Panc1 (cell line): ENCODE measurements around the gene GOLGA6B. TPM values are rescaled to one million over a fixed set of nuclear protein-coding genes. Genes with fewer than 3 reads are reported as not detected.

Source experiments
- ATAC-seq: fragments of 200-7000 bp; cut with Tn5 transposase; 2 replicates; pipeline ENCODE4 v1.9.1; 2020; ENCODE audit warnings: mild to moderate bottlenecking, moderate library complexity
- BruUV-seq: library from RNA; stranded (reverse); fragments of 400-500 nt; replicated peaks from 2 replicates; lab custom pipeline; 2021; lab: Mats Ljungman, UMichigan
- CTCF ChIA-PET: fragments of 300-600 bp; sonication (Branson Sonifier 250); formaldehyde crosslinking; loops from one replicate; lab custom pipeline; 2022; ENCODE audit warnings: antibody characterized with exemption; lab: Charles Lee
- POLR2A ChIA-PET: fragments of 300-600 bp; sonication (Branson Sonifier 250); formaldehyde crosslinking; loops from one replicate; lab custom pipeline; 2022; ENCODE audit warnings: antibody characterized with exemption; lab: Charles Lee
- DNase-seq: peaks from one replicate; pipeline ENCODE4 v3.0.0-alpha.2; 2010; ENCODE audit warnings: low read depth, low spot score
- H3K27ac ChIP-seq: 2 replicates; pipeline ENCODE4 v1.5.1; 2011; ENCODE audit warnings: mild to moderate bottlenecking, low read length, inconsistent platforms
- H3K27me3 ChIP-seq: fragments of 200-500 bp; sonication (Bioruptor generic); 2 replicates; pipeline ENCODE4 v1.6.0; 2014; ENCODE audit warnings: low read length, inconsistent platforms; ENCODE audit not compliant: control insufficient read depth, insufficient read depth
- H3K36me3 ChIP-seq: fragments of 200-500 bp; sonication (Bioruptor generic); 2 replicates; pipeline ENCODE4 v1.5.1; 2014; ENCODE audit warnings: inconsistent platforms, mild to moderate bottlenecking, low read length, moderate library complexity; ENCODE audit not compliant: control insufficient read depth, insufficient read depth
- H3K4me1 ChIP-seq: 2 replicates; pipeline ENCODE4 v1.5.1; 2011; ENCODE audit warnings: inconsistent platforms, mild to moderate bottlenecking, low read length, moderate library complexity; ENCODE audit not compliant: control insufficient read depth, insufficient read depth
- H3K4me3 ChIP-seq, 2 experiments: 2 replicates each; pipeline ENCODE4 v1.5.1; 2011 to 2012; ENCODE audit warnings: low read depth in 2 of 2, low read length in 2 of 2, mild to moderate bottlenecking in 2 of 2, inconsistent platforms in 1 of 2, moderate library complexity in 1 of 2
- H3K9me3 ChIP-seq: fragments of 200-500 bp; sonication (Bioruptor generic); 2 replicates; pipeline ENCODE4 v1.5.1; 2014; ENCODE audit warnings: low read depth, mild to moderate bottlenecking, inconsistent platforms, low read length, moderate library complexity; ENCODE audit not compliant: control insufficient read depth, insufficient read depth
- POLR2AphosphoS5 ChIP-seq: IDR thresholded peaks from 2 replicates; pipeline ENCODE4 v1.6.1; 2012; ENCODE audit warnings: mild to moderate bottlenecking, low read depth, low read length, moderate library complexity
- SIN3A ChIP-seq: IDR thresholded peaks from 2 replicates; pipeline ENCODE4 v1.6.1; 2012; ENCODE audit warnings: low read depth, mild to moderate bottlenecking, low read length, moderate library complexity, borderline replicate concordance; ENCODE audit not compliant: insufficient read depth
- TCF7L2 ChIP-seq: IDR thresholded peaks from 2 replicates; pipeline ENCODE4 v1.6.1; 2011; ENCODE audit warnings: mild to moderate bottlenecking, low read depth, low read length, inconsistent platforms
- in situ Hi-C: cut with HindIII; loops from 2 replicates; pipeline ENCODE4 v1.10.0; 2016; ENCODE audit warnings: low sequenced_read_pairs, low pct_unique_long_range_greater_than_20kb
- intact Hi-C: fragments of 100-400 bp; cut with micrococcal nuclease; formaldehyde crosslinking; loops from one replicate; pipeline ENCODE4 v1.10.0; 2022; ENCODE audit not compliant: unreplicated experiment
- total RNA-seq: library from RNA; stranded (reverse); gene quantifications from one replicate; pipeline ENCODE4 v1.2.1, GENCODE V29; 2021; ENCODE audit not compliant: unreplicated experiment
- TF ChIP-seq, protein P1 (sequence below), 2 experiments: IDR thresholded peaks; 2 replicates each; pipeline ENCODE4 v1.6.1; 2011 to 2012; ENCODE audit warnings: low read depth in 2 of 2, control low read depth in 1 of 2, low read length in 1 of 2, mild to moderate bottlenecking in 1 of 2, moderate library complexity in 1 of 2; ENCODE audit not compliant: insufficient read depth in 1 of 2
- TF ChIP-seq, protein P2 (sequence below): fragments of 450-650 bp; IDR thresholded peaks from 2 replicates; pipeline ENCODE4 v1.5.1; 2017; ENCODE audit warnings: mild to moderate bottlenecking

GOLGA6B gene
- total RNA-seq, 1 experiment from 2014 or later = not detected

DNA sequence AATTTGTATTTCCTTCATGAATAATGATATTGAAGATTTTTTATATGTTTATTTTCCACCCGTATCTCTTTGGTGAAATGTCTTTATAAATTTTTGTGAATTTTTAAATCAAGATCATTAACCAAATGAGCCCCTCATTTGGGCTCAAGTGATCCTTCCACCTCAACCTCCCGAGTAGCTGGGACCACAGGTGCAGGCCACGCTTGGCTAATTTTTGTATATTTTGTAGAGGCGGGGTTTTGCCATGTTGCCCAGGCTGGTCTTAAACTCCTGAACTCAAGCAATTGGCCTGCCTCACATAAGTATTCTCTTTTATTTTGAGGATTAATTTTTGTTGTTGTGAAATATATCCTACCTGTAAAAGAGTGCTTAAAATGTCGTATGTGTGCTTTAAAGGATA lies 36.4 kb downstream of the GOLGA6B start:
- in situ Hi-C loops = no loop called here
- no peak overlapping the region for H3K4me3 ChIP-seq
- TSS peak; percentile 13 for BruUV-seq

DNA sequence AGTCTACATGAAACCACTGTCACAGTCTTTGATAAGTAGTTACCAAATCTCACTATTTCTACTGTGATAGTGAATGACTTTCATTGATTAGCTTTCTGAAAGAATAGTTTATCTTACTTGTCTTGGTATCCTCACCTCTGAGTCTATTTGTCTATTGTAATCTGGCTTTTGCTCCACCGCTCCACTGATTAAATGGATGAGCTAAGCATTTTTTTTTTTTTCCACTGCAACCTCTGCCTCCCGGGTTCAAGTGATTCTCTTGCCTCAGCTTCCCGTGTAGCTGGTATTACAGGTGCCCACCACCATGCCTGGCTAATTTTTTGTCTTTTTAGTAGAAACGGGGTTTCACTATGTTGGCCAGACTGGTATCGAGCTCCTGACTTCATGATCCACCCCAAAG lies 44.4 kb downstream of the GOLGA6B start:
- Histone ChIP-seq H3K9me3 (no peaks in the 10 kb centered on the region), H3K36me3 (no peaks in the 10 kb centered on the region), H3K27ac (no peak overlapping the region), H3K27me3 (no peaks in the 10 kb centered on the region), H3K4me3 (no peak overlapping the region), H3K4me1 (no peaks in the 10 kb centered on the region)
- in situ Hi-C loops = no loop called here
- BruUV-seq = no TSS peak
- intact Hi-C loops = no loop called here
- DNase-seq (no peak), ATAC-seq (no peak)
- TF ChIP-seq, protein P1, sequence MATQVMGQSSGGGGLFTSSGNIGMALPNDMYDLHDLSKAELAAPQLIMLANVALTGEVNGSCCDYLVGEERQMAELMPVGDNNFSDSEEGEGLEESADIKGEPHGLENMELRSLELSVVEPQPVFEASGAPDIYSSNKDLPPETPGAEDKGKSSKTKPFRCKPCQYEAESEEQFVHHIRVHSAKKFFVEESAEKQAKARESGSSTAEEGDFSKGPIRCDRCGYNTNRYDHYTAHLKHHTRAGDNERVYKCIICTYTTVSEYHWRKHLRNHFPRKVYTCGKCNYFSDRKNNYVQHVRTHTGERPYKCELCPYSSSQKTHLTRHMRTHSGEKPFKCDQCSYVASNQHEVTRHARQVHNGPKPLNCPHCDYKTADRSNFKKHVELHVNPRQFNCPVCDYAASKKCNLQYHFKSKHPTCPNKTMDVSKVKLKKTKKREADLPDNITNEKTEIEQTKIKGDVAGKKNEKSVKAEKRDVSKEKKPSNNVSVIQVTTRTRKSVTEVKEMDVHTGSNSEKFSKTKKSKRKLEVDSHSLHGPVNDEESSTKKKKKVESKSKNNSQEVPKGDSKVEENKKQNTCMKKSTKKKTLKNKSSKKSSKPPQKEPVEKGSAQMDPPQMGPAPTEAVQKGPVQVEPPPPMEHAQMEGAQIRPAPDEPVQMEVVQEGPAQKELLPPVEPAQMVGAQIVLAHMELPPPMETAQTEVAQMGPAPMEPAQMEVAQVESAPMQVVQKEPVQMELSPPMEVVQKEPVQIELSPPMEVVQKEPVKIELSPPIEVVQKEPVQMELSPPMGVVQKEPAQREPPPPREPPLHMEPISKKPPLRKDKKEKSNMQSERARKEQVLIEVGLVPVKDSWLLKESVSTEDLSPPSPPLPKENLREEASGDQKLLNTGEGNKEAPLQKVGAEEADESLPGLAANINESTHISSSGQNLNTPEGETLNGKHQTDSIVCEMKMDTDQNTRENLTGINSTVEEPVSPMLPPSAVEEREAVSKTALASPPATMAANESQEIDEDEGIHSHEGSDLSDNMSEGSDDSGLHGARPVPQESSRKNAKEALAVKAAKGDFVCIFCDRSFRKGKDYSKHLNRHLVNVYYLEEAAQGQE (IDR thresholded peaks at IDR 0.05; ENCODE audit: insufficient read depth in 1 of 2, low read depth in 2 of 2, low read length in 1 of 2) = no peak
- POLR2A ChIA-PET = no interaction called here
- CTCF ChIA-PET = no interaction called here

More for the DNA sequence above, 36.4 kb downstream of the GOLGA6B start:
- Histone ChIP-seq H3K9me3 (no peaks in the 10 kb centered on the region), H3K36me3 (no peaks in the 10 kb centered on the region; the same call in 1 of the 2 replicates), H3K27me3 (no peaks in the 10 kb centered on the region), H3K4me1 (no peaks in the 10 kb centered on the region; the same call in 1 of the 2 replicates), H3K27ac (no peak overlapping the region)
- ATAC-seq = no peak
- intact Hi-C loops = no loop called here
- CTCF ChIA-PET = no interaction called here
- POLR2A ChIA-PET = no interaction called here
- no peak for DNase-seq
- TF ChIP-seq, protein P1 (IDR thresholded peaks at IDR 0.05; ENCODE audit: insufficient read depth in 1 of 2, low read depth in 2 of 2, low read length in 1 of 2) = no peak
- TF ChIP-seq SIN3A = no peak
- TF ChIP-seq POLR2AphosphoS5 = no peak
- no peak for TF ChIP-seq TCF7L2
- TF ChIP-seq, protein P2, sequence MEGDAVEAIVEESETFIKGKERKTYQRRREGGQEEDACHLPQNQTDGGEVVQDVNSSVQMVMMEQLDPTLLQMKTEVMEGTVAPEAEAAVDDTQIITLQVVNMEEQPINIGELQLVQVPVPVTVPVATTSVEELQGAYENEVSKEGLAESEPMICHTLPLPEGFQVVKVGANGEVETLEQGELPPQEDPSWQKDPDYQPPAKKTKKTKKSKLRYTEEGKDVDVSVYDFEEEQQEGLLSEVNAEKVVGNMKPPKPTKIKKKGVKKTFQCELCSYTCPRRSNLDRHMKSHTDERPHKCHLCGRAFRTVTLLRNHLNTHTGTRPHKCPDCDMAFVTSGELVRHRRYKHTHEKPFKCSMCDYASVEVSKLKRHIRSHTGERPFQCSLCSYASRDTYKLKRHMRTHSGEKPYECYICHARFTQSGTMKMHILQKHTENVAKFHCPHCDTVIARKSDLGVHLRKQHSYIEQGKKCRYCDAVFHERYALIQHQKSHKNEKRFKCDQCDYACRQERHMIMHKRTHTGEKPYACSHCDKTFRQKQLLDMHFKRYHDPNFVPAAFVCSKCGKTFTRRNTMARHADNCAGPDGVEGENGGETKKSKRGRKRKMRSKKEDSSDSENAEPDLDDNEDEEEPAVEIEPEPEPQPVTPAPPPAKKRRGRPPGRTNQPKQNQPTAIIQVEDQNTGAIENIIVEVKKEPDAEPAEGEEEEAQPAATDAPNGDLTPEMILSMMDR = no peak
